ENCODE data around the gene TCAIM.

The TCAIM gene

DNA sequence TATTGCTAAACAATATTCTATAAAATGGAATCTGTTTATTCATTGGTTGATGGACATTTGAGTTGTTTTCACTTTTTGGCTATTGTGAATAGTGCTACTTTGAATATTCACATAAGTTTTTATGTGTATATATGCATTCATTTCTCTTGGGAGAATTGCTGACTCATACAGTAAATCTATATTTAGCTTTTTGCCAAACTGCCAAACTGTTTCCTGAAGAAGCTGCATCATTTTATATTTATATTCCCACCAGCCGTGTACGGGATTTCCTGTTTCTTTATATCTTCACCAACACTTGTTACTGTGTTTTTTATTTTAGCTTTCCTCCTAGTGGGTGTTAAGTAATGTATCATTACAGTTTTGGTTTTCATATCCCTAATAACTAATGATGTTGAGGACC lies 12.5 kb upstream of the TCAIM start:
- Histone ChIP-seq H3K36me3 (ENCODE audit: control insufficient read depth in 1 of 2, insufficient read depth in 2 of 2, low read length in 2 of 2) (no peaks in the 10 kb centered on the region), H3K27me3 (ENCODE audit: low read depth, low read length) (no peaks in the 10 kb centered on the region), H3K4me1 (ENCODE audit: control insufficient read depth in 1 of 2, insufficient read depth in 2 of 2, low read length in 2 of 2) (no peaks in the 10 kb centered on the region), H3K9me3 (ENCODE audit: control insufficient read depth in 1 of 2, low read length in 2 of 2) (no peaks in the 10 kb centered on the region), H3K27ac (ENCODE audit: low read length) (no peak overlapping the region), H3K4me3 (ENCODE audit: low read depth in 1 of 2, low read length in 2 of 2) (no peak overlapping the region)

DNA sequence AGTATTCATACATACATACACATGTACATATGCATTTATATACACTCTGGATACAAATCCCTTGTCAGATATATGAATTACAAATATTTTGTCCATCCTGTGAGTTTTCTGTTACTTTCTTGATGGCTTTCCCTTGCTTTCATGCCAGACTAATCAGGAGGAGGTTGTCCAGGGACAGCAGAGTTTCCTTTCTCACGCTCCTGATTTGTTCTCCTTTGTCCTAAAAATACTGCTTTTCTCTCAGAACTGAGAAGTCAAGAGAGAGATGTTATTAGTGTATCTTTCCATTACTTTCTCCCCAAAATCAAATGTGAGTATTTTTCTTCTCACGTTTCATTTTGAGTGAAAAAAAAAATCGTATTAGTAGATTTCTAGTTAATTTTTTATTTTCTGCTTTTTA lies 12.1 kb upstream of the TCAIM start:
- no peaks in the 10 kb centered on the region for H3K36me3 ChIP-seq (ENCODE audit: control insufficient read depth in 1 of 2, insufficient read depth in 2 of 2, low read length in 2 of 2)
- H3K27me3 ChIP-seq (ENCODE audit: low read depth, low read length) = no peaks in the 10 kb centered on the region
- H3K9me3 ChIP-seq (ENCODE audit: control insufficient read depth in 1 of 2, low read length in 2 of 2) = no peaks in the 10 kb centered on the region
- H3K4me1 ChIP-seq (ENCODE audit: control insufficient read depth in 1 of 2, insufficient read depth in 2 of 2, low read length in 2 of 2) = no peaks in the 10 kb centered on the region
- H3K27ac ChIP-seq (ENCODE audit: low read length) = no peak overlapping the region
- no peak overlapping the region for H3K4me3 ChIP-seq (ENCODE audit: low read depth in 1 of 2, low read length in 2 of 2)

- Histone ChIP-seq H3K4me3 (ENCODE audit: low read depth in 1 of 2, low read length in 2 of 2) (no peak overlapping the region), H3K36me3 (ENCODE audit: control insufficient read depth in 1 of 2, insufficient read depth in 2 of 2, low read length in 2 of 2) (no peaks in the 10 kb centered on the region), H3K27me3 (ENCODE audit: low read depth, low read length) (no peaks in the 10 kb centered on the region), H3K27ac (ENCODE audit: low read length) (no peak overlapping the region), H3K4me1 (ENCODE audit: control insufficient read depth in 1 of 2, insufficient read depth in 2 of 2, low read length in 2 of 2) (no peaks in the 10 kb centered on the region), H3K9me3 (ENCODE audit: control insufficient read depth in 1 of 2, low read length in 2 of 2) (no peaks in the 10 kb centered on the region)
These were observed 8.6 kb upstream of the TCAIM start for GRCh38 chr3:44329946-44330345.

GRCh38 chr3:44330444-44330843 lies 8.1 kb upstream of the TCAIM start:
- H3K9me3 ChIP-seq (ENCODE audit: control insufficient read depth in 1 of 2, low read length in 2 of 2) = no peaks in the 10 kb centered on the region
- H3K27ac ChIP-seq (ENCODE audit: low read length) = no peak overlapping the region
- H3K27me3 ChIP-seq (ENCODE audit: low read depth, low read length) = no peaks in the 10 kb centered on the region
- H3K4me3 ChIP-seq (ENCODE audit: low read depth in 1 of 2, low read length in 2 of 2) = no peak overlapping the region
- H3K4me1 ChIP-seq (ENCODE audit: control insufficient read depth in 1 of 2, insufficient read depth in 2 of 2, low read length in 2 of 2) = no peaks in the 10 kb centered on the region
- H3K36me3 ChIP-seq (ENCODE audit: control insufficient read depth in 1 of 2, insufficient read depth in 2 of 2, low read length in 2 of 2) = no peaks in the 10 kb centered on the region

DNA sequence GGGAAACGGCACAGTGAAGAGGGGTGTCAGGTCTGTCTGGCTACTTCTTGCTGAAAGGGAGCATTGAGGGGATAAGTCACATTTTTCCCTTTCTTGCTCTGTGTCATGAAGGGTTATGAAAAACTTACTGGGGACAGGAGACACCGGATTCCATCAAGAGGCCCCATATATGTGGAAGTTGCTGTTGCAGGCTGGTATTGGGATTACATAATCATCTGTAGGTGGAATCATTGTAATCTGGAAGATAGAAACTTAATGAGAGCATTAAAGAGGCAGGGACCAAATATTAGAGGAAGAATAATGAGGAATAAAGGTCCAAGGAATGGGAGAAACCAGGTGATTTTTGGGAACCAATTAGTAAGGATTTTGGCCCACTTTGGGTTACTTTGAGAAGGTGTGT lies 4.2 kb upstream of the TCAIM start:
- Histone ChIP-seq H3K4me3 (ENCODE audit: low read depth in 1 of 2, low read length in 2 of 2) (no peak overlapping the region), H3K9me3 (ENCODE audit: control insufficient read depth in 1 of 2, low read length in 2 of 2) (no peaks in the 10 kb centered on the region), H3K4me1 (ENCODE audit: control insufficient read depth in 1 of 2, insufficient read depth in 2 of 2, low read length in 2 of 2) (peaks cover 4 to 7% of the 10 kb centered on the region in 2 donors), H3K27ac (ENCODE audit: low read length) (no peak overlapping the region), H3K36me3 (ENCODE audit: control insufficient read depth in 1 of 2, insufficient read depth in 2 of 2, low read length in 2 of 2) (no peaks in the 10 kb centered on the region), H3K27me3 (ENCODE audit: low read depth, low read length) (no peaks in the 10 kb centered on the region)

DNA sequence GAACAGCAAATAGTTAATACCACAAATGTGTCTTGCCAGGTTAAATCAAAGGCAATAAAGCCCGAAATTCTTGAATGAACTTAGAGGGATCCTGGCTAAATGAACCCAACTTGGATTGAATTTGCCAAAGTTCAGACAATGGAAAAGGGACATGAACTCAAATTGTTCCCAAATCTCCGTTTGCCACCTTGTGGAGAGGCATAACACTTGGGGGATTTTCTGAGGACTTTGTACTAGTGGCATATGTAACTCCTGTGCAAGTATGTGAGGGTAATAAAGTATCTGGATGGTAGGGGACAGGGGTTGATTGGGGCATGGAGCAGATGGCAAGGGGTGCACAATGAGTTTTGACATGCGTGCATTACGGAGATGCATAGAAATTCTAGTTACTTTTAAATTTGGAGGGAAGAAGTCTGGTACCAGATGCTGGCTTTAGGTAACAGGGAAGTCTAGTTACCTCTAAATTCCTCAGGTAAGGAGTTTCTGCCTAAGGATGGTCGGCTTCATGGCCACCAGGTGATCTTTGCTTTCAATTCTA lies 1.2 kb upstream of the TCAIM start:
- Histone ChIP-seq H3K27ac (ENCODE audit: low read length) (peak overlapping the region; percentile 99), H3K27me3 (ENCODE audit: low read depth, low read length) (no peaks in the 10 kb centered on the region), H3K9me3 (ENCODE audit: control insufficient read depth in 1 of 2, low read length in 2 of 2) (no peaks in the 10 kb centered on the region), H3K36me3 (ENCODE audit: control insufficient read depth in 1 of 2, insufficient read depth in 2 of 2, low read length in 2 of 2) (no peaks in the 10 kb centered on the region), H3K4me1 (ENCODE audit: control insufficient read depth in 1 of 2, insufficient read depth in 2 of 2, low read length in 2 of 2) (peaks cover 4 to 16% of the 10 kb centered on the region in 2 donors), H3K4me3 (ENCODE audit: low read depth in 1 of 2, low read length in 2 of 2) (peak overlapping the region; percentile 68 to 99)

DNA sequence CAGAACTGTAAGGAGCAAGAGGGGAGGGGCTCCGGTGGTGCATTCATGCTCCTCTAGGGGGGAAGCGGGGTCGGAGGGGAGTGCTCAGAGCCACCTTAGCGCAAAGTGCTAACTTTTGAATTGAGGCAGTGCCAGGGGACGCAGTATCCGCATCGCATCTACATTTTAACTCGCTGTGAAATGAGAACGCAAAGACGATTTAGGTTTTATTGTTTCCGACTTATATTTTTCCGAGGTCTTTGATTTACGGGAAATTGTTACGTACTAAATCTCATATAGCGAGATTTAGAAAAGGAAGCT lies 212 bp downstream of the TCAIM start:
- Histone ChIP-seq H3K4me1 (ENCODE audit: control insufficient read depth in 1 of 2, insufficient read depth in 2 of 2, low read length in 2 of 2) (peaks cover 4 to 19% of the 10 kb centered on the region in 2 donors), H3K36me3 (ENCODE audit: control insufficient read depth in 1 of 2, insufficient read depth in 2 of 2, low read length in 2 of 2) (no peaks in the 10 kb centered on the region), H3K4me3 (ENCODE audit: low read depth in 1 of 2, low read length in 2 of 2) (peak overlapping the region; percentile 68 to 99), H3K9me3 (ENCODE audit: control insufficient read depth in 1 of 2, low read length in 2 of 2) (no peaks in the 10 kb centered on the region), H3K27me3 (ENCODE audit: low read depth, low read length) (no peaks in the 10 kb centered on the region), H3K27ac (ENCODE audit: low read length) (peak overlapping the region; percentile 99)

GRCh38 chr3:44339181-44340057 lies 853 bp downstream of the TCAIM start:
- Histone ChIP-seq H3K4me1 (ENCODE audit: control insufficient read depth in 1 of 2, insufficient read depth in 2 of 2, low read length in 2 of 2) (peaks cover 4 to 19% of the 10 kb centered on the region in 2 donors), H3K4me3 (ENCODE audit: low read depth in 1 of 2, low read length in 2 of 2) (peak overlapping the region; percentile 68 to 99), H3K27me3 (ENCODE audit: low read depth, low read length) (no peaks in the 10 kb centered on the region), H3K27ac (ENCODE audit: low read length) (peak overlapping the region; percentile 99), H3K9me3 (ENCODE audit: control insufficient read depth in 1 of 2, low read length in 2 of 2) (no peaks in the 10 kb centered on the region), H3K36me3 (ENCODE audit: control insufficient read depth in 1 of 2, insufficient read depth in 2 of 2, low read length in 2 of 2) (no peaks in the 10 kb centered on the region)

DNA sequence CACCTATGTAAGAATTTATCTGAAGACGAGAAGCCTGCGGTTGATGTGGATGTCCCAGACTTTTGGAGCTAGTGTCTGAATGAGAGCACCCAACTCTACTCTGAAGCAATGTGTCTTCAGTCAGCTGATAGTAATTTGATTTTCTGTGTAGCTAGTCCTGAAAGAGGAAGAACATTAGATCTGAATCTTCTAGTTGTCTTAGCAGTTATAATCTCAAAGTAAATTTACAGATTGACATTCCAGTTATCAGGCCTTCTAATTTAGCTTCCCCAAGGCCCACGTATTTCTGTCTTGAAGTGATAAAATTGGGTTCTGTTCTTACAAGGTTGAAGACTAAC lies 1.5 kb downstream of the TCAIM start:
- peaks cover 4 to 19% of the 10 kb centered on the region in 2 donors for H3K4me1 ChIP-seq (ENCODE audit: control insufficient read depth in 1 of 2, insufficient read depth in 2 of 2, low read length in 2 of 2)
- H3K36me3 ChIP-seq (ENCODE audit: control insufficient read depth in 1 of 2, insufficient read depth in 2 of 2, low read length in 2 of 2) = no peaks in the 10 kb centered on the region
- H3K27me3 ChIP-seq (ENCODE audit: low read depth, low read length) = no peaks in the 10 kb centered on the region
- no peaks in the 10 kb centered on the region for H3K9me3 ChIP-seq (ENCODE audit: control insufficient read depth in 1 of 2, low read length in 2 of 2)
- H3K27ac ChIP-seq (ENCODE audit: low read length) = peak overlapping the region; percentile 43
- H3K4me3 ChIP-seq (ENCODE audit: low read depth in 1 of 2, low read length in 2 of 2) = peak overlapping the region; percentile 68 to 99

DNA sequence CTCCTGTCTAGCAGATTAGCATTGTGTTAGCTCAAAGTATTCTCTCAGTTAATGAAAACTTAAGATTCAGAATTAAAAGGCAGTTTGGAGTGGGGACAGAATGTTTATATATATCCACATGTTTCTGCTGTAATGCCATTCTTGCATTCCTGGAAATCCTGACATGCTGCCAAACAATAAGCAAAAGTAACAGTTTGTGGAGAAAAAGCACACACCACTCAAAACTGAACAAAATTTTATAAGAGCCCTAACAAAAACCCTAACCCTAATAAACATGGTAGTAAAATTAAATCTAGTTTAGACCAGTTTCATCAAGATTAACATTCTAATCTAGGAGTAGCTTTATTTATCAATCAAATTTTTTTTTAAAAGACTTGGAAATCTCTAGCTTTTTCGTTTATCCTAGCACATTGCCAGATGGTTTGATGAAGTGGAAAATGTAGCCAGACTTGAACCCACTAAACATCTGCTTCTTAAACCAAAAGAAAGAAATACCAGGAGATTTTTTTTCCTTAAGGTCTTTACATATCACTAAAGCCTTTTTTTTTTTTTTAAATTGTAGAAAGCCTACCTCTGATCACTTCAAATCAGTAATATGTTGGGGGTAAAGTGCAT lies 3.7 kb downstream of the TCAIM start:
- H3K27me3 ChIP-seq (ENCODE audit: low read depth, low read length) = no peaks in the 10 kb centered on the region
- peak overlapping the region; percentile 56 for H3K27ac ChIP-seq (ENCODE audit: low read length)
- peaks cover 3 to 19% of the 10 kb centered on the region in 2 donors for H3K4me1 ChIP-seq (ENCODE audit: control insufficient read depth in 1 of 2, insufficient read depth in 2 of 2, low read length in 2 of 2)
- H3K4me3 ChIP-seq (ENCODE audit: low read depth in 1 of 2, low read length in 2 of 2) = no peak overlapping the region
- H3K9me3 ChIP-seq (ENCODE audit: control insufficient read depth in 1 of 2, low read length in 2 of 2) = no peaks in the 10 kb centered on the region
- H3K36me3 ChIP-seq (ENCODE audit: control insufficient read depth in 1 of 2, insufficient read depth in 2 of 2, low read length in 2 of 2) = no peaks in the 10 kb centered on the region

DNA sequence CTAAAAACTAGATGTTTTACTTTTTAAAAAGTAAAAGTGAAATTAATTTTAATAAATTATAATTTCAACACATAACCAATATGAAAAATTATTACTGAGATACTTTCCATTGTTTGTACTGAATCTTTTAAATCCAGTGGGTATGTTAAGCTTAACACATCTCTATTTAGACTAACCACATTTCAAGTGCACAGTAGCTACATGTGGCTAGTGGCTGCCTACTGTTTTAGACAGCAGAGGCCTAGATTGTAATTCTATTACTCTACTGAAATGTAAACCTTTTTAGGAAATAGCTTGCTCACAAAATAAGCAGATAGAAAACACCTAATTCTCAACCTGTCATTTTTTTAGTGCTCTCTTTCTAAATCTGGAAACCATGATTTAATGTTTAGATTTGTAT lies 4.9 kb downstream of the TCAIM start:
- Histone ChIP-seq H3K27ac (ENCODE audit: low read length) (no peak overlapping the region), H3K27me3 (ENCODE audit: low read depth, low read length) (no peaks in the 10 kb centered on the region), H3K9me3 (ENCODE audit: control insufficient read depth in 1 of 2, low read length in 2 of 2) (no peaks in the 10 kb centered on the region), H3K4me3 (ENCODE audit: low read depth in 1 of 2, low read length in 2 of 2) (no peak overlapping the region), H3K4me1 (ENCODE audit: control insufficient read depth in 1 of 2, insufficient read depth in 2 of 2, low read length in 2 of 2) (peaks cover 0 to 14% of the 10 kb centered on the region in 2 donors), H3K36me3 (ENCODE audit: control insufficient read depth in 1 of 2, insufficient read depth in 2 of 2, low read length in 2 of 2) (no peaks in the 10 kb centered on the region)
